Upper lobe of left lung (tissue), 6 donors: ENCODE data around the gene MBTPS2. TPM values are rescaled to one million over a fixed set of nuclear protein-coding genes. Genes with fewer than 3 reads are reported as not detected.

Experiments used
- ATAC-seq, 2 donors: fragments of 200-7000 bp; cut with Tn5 transposase; one replicate each; pipeline ENCODE4 v1.9.1; 2022; ENCODE audit warnings: mild to moderate bottlenecking in 2 of 2, moderate library complexity in 2 of 2; ENCODE audit not compliant: low FRiP score in 2 of 2
- DNase-seq, 2 donors: peaks; one replicate each; pipeline ENCODE4 v3.0.0-alpha.2; 2019 to 2020
- H3K27ac ChIP-seq, 4 donors: fragments of 200-600 bp; sonication (generic); one replicate each; pipeline ENCODE4 v1.5.1; 2016 to 2019
- H3K27me3 ChIP-seq, 4 donors: fragments of 200-600 bp; sonication (generic); one replicate each; pipeline ENCODE4 v1.5.1; 2017 to 2019
- H3K36me3 ChIP-seq, 4 donors: fragments of 200-600 bp; sonication (generic); one replicate each; pipeline ENCODE4 v1.5.1; 2016 to 2019
- H3K4me1 ChIP-seq, 4 donors: fragments of 200-600 bp; sonication (generic); one replicate each; pipeline ENCODE4 v1.5.1; 2018 to 2019
- H3K4me3 ChIP-seq, 4 donors: fragments of 200-600 bp; sonication (generic); one replicate each; pipeline ENCODE4 v1.5.1; 2017 to 2019; ENCODE audit warnings: mild to moderate bottlenecking in 2 of 4, moderate library complexity in 1 of 4
- H3K9me3 ChIP-seq, 4 donors: fragments of 200-600 bp; sonication (generic); one replicate each; pipeline ENCODE4 v1.5.1; 2018 to 2019
- EP300 ChIP-seq, 4 donors: sonication (generic); formaldehyde crosslinking; IDR thresholded peaks; one replicate each; pipeline ENCODE4 v1.5.1; 2017; ENCODE audit warnings: antibody characterized with exemption in 4 of 4, control low read depth in 2 of 4
- POLR2A ChIP-seq, 4 donors: fragments of 450-650 bp; IDR thresholded peaks; one replicate each; pipeline ENCODE4 v1.5.1; 2016 to 2017; ENCODE audit warnings: antibody characterized with exemption in 4 of 4, mild to moderate bottlenecking in 2 of 4
- POLR2AphosphoS5 ChIP-seq, 2 donors: sonication (generic); formaldehyde crosslinking; IDR thresholded peaks; one replicate each; pipeline ENCODE4 v1.5.1; 2017; ENCODE audit warnings: antibody characterized with exemption in 2 of 2
- WGBS, 2 donors: methylation state at CpG; one replicate each; pipeline ENCODE4 v1.1.5; 2017 to 2018; 5-methylcytosine and 5-hydroxymethylcytosine counted together
- total RNA-seq, 6 donors: library from RNA; depleted of rRNA in 4 of 6; stranded (reverse); fragments of >200 nt in 4 of 6; gene quantifications; one replicate each; pipeline versions ENCODE4 v1.1.0 to v1.2.1, GENCODE V29; 2016 to 2021
- TF ChIP-seq, protein P1 (sequence below), 6 experiments: fragments of 450-650 bp in 4 of 6; fragments of 200-600 bp in 2 of 6; sonication (generic) in 2 of 6; IDR thresholded peaks; one replicate each; pipeline ENCODE4 v1.5.1; 2016 to 2019; ENCODE audit warnings: antibody characterized with exemption in 6 of 6
- donor health status: DM: no; HTN: no; CAD: no; lungs with moderate emphysema.
- donor health status: DM: no; HTN: yes; CAD: no; lungs with severe emphysema.

The MBTPS2 gene
- total RNA-seq, 6 donors from 2014 or later = 3.0 to 13.7 (median 9.9) TPM

DNA sequence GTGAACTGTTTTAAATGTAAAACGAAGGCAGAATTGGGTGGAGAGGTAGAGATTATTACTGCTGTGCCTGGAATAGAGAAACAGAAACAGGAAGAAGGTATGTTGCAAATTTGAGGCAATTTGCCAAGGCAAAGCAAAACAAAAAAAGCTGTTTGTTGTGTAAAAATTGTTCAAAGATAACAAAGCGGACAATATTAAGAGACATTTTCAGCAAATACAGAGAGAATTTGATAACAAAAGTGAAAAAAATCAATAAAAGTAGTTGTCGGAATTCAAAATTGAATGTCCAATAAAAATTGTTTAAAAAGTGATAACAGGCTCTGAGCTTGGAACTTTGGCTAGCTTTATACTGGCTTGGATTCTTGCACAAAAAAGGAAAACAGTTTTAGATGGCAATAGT lies 86.7 kb downstream of the MBTPS2 start:
- peak in 1 of 2 donors; percentile 43 for ATAC-seq

DNA sequence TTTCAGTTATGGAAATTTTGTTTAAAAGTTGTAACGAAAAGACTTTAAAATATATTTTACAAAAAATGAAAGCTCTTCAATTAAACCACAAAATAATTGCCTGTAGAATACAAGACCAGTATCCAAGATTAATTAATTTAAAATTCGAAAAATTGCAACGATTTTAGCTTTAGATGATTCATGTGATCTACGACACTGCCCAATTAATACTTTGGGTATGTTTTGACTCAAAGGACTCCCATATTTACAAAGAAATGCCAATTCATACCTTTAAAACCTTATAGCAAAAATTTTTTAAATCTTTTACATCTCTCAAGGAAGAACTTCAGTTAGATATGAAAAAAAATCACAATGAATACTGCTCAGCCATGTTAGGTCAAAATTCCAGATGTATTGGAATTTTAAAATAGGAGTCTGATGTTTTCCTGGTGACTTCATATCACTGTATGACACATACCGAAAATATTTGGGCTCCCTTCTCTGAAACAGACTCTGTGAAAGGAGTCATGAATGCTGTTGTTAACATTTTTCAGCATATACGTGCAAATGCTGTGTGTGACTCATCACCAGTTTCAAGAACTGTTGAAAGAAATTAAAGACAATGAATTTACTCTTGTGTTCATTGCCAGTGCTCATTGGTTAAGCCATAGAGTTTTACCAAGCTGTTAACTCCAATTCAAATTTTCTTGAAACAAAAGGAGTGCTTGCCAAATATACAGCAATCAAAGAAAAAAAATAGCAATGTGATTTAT lies 87.3 kb downstream of the MBTPS2 start:
- Histone ChIP-seq H3K4me3 (peak overlapping the region in 1 of 4 donors; percentile 6), H3K36me3 (no peaks in the 10 kb centered on the region), H3K9me3 (no peaks in the 10 kb centered on the region), H3K4me1 (no peaks in the 10 kb centered on the region), H3K27ac (no peak overlapping the region), H3K27me3 (no peaks in the 10 kb centered on the region)
- WGBS, 2 donors = 51 to 70% methylated on average over 6 of the region's 6 CpGs
- ATAC-seq (peak in 1 of 2 donors; percentile 75), DNase-seq (no peak)
- TF ChIP-seq POLR2A (IDR thresholded peaks at IDR 0.05) (no peak), POLR2AphosphoS5 (IDR thresholded peaks at IDR 0.05) (no peak), EP300 (IDR thresholded peaks at IDR 0.05) (no peak)
- TF ChIP-seq, protein P1, sequence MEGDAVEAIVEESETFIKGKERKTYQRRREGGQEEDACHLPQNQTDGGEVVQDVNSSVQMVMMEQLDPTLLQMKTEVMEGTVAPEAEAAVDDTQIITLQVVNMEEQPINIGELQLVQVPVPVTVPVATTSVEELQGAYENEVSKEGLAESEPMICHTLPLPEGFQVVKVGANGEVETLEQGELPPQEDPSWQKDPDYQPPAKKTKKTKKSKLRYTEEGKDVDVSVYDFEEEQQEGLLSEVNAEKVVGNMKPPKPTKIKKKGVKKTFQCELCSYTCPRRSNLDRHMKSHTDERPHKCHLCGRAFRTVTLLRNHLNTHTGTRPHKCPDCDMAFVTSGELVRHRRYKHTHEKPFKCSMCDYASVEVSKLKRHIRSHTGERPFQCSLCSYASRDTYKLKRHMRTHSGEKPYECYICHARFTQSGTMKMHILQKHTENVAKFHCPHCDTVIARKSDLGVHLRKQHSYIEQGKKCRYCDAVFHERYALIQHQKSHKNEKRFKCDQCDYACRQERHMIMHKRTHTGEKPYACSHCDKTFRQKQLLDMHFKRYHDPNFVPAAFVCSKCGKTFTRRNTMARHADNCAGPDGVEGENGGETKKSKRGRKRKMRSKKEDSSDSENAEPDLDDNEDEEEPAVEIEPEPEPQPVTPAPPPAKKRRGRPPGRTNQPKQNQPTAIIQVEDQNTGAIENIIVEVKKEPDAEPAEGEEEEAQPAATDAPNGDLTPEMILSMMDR (IDR thresholded peaks at IDR 0.05) = no peak

More for the DNA sequence above, 86.7 kb downstream of the MBTPS2 start:
- Histone ChIP-seq H3K4me1 (no peaks in the 10 kb centered on the region), H3K27me3 (no peaks in the 10 kb centered on the region), H3K36me3 (no peaks in the 10 kb centered on the region), H3K9me3 (no peaks in the 10 kb centered on the region), H3K4me3 (peak overlapping the region in 1 of 4 donors; percentile 6), H3K27ac (peak overlapping the region in 1 of 4 donors; percentile 52)
- no peak for TF ChIP-seq POLR2AphosphoS5 (IDR thresholded peaks at IDR 0.05)
- TF ChIP-seq, protein P1 (IDR thresholded peaks at IDR 0.05) = no peak
- DNase-seq = no peak
- WGBS, 2 donors = 45 to 57% methylated on average over 3 of the region's 3 CpGs

DNA sequence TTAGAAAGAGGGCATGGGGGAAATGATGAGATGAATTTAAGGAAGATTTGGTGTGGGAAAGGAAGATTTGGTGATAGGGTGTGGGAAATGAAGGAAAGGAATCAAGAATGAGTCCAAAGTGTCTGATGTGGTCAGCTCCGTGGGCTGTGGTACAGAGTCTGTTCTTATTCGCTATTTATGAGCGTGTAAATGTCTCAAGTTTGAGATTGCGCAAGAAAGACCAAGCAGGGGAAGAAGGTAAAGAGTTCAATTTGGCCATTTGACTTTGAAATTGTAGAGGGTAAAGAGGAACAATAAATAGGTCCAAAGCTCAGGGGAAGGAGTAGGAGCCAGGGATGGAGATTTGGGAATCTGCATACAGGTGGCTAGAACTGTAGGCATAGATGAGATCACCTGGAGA lies 89.8 kb downstream of the MBTPS2 start:
- H3K27ac ChIP-seq = no peak overlapping the region
- no peak for DNase-seq
- H3K36me3 ChIP-seq = no peaks in the 10 kb centered on the region
- no peaks in the 10 kb centered on the region for H3K9me3 ChIP-seq
- no peaks in the 10 kb centered on the region for H3K4me1 ChIP-seq
- H3K27me3 ChIP-seq = no peaks in the 10 kb centered on the region
- ATAC-seq = no peak
- H3K4me3 ChIP-seq = no peak overlapping the region
- WGBS, 2 donors = 75 to 89% methylated on average over 4 of the region's 4 CpGs
- TF ChIP-seq, protein P1 (IDR thresholded peaks at IDR 0.05) = no peak
- no peak for TF ChIP-seq EP300 (IDR thresholded peaks at IDR 0.05)
- TF ChIP-seq POLR2AphosphoS5 (IDR thresholded peaks at IDR 0.05) = no peak
- no peak for TF ChIP-seq POLR2A (IDR thresholded peaks at IDR 0.05)

- DNase-seq (no peak), ATAC-seq (no peak)
- TF ChIP-seq POLR2A (IDR thresholded peaks at IDR 0.05) = no peak
- no peak for TF ChIP-seq EP300 (IDR thresholded peaks at IDR 0.05)
- WGBS, 2 donors = 79 to 90% methylated on average over 1 of the region's 1 CpG
- Histone ChIP-seq H3K4me1 (no peaks in the 10 kb centered on the region), H3K4me3 (no peak overlapping the region), H3K27me3 (no peaks in the 10 kb centered on the region), H3K9me3 (no peaks in the 10 kb centered on the region), H3K27ac (no peak overlapping the region), H3K36me3 (no peaks in the 10 kb centered on the region)
Measured at GRCh38 chrX:21930986-21931385, 91.6 kb downstream of the MBTPS2 start.

GRCh38 chrX:21932292-21933002 lies 93.0 kb downstream of the MBTPS2 start:
- 65 to 71% methylated on average over 11 of the region's 11 CpGs for WGBS, 2 donors
- no peaks in the 10 kb centered on the region for H3K9me3 ChIP-seq
- H3K27ac ChIP-seq = peak overlapping the region; percentile 21 to 35 (median 32)
- H3K27me3 ChIP-seq = no peaks in the 10 kb centered on the region
- peak in 1 of 2 donors; percentile 36 for DNase-seq
- no peaks in the 10 kb centered on the region for H3K36me3 ChIP-seq
- peak in 1 of 2 donors; percentile 37 for ATAC-seq
- H3K4me3 ChIP-seq = no peak overlapping the region
- H3K4me1 ChIP-seq = no peaks in the 10 kb centered on the region
- no peak for TF ChIP-seq POLR2A (IDR thresholded peaks at IDR 0.05)
- TF ChIP-seq POLR2AphosphoS5 (IDR thresholded peaks at IDR 0.05) = peak in 1 of 2 donors; percentile 12
- TF ChIP-seq, protein P1 (IDR thresholded peaks at IDR 0.05) = no peak
